DND-41 (cell line): ENCODE measurements around the gene TMEM255B.

Source experiments
- ATAC-seq: fragments of 200-7000 bp; cut with Tn5 transposase; 3 replicates; pipeline ENCODE4 v1.9.1; 2021; ENCODE audit warnings: low read depth; ENCODE audit not compliant: insufficient read depth
- DNase-seq: peaks from one replicate; pipeline ENCODE4 v3.0.0-alpha.2; 2020
- H2AFZ ChIP-seq: 2 replicates; pipeline ENCODE4 v1.6.0; 2012; ENCODE audit warnings: low read depth, low read length
- H3K27ac ChIP-seq: 2 replicates; pipeline ENCODE4 v1.5.1; 2012; ENCODE audit warnings: low read length, inconsistent platforms
- H3K27me3 ChIP-seq: fragments of 200-600 bp; sonication (generic); 2 replicates; pipeline ENCODE4 v1.6.0; 2012; ENCODE audit warnings: low read length, mild to moderate bottlenecking, inconsistent platforms; ENCODE audit not compliant: insufficient read depth, poor library complexity
- H3K36me3 ChIP-seq: 2 replicates; pipeline ENCODE4 v1.5.1; 2012; ENCODE audit warnings: low read length, inconsistent platforms; ENCODE audit not compliant: insufficient read depth
- H3K4me1 ChIP-seq: 2 replicates; pipeline ENCODE4 v1.5.1; 2012; ENCODE audit warnings: mild to moderate bottlenecking, low read length; ENCODE audit not compliant: insufficient read depth
- H3K4me2 ChIP-seq: 2 replicates; pipeline ENCODE4 v1.6.0; 2012; ENCODE audit warnings: mild to moderate bottlenecking, moderate library complexity, low read length, inconsistent platforms; ENCODE audit not compliant: insufficient read depth
- H3K4me3 ChIP-seq, 2 experiments: fragments of 200-600 bp in 1 of 2; shearing (Covaris generic) in 1 of 2; 2 replicates each; pipeline ENCODE4 v1.5.1; 2012 to 2016; ENCODE audit warnings: inconsistent platforms in 2 of 2, low read length in 2 of 2, mild to moderate bottlenecking in 2 of 2, low read depth in 1 of 2, moderate library complexity in 1 of 2
- H3K79me2 ChIP-seq: 2 replicates; pipeline ENCODE4 v1.6.0; 2012; ENCODE audit warnings: low read length, inconsistent platforms; ENCODE audit not compliant: insufficient read depth
- H3K9ac ChIP-seq: 2 replicates; pipeline ENCODE4 v1.6.0; 2012; ENCODE audit warnings: low read depth, mild to moderate bottlenecking, inconsistent platforms, low read length, moderate library complexity
- H3K9me3 ChIP-seq: 2 replicates; pipeline ENCODE4 v1.5.1; 2012; ENCODE audit warnings: low read length, moderate library complexity, mild to moderate bottlenecking, inconsistent platforms; ENCODE audit not compliant: insufficient read depth, severe bottlenecking
- H4K20me1 ChIP-seq: 2 replicates; pipeline ENCODE4 v1.6.0; 2012; ENCODE audit warnings: low read length; ENCODE audit not compliant: insufficient read depth
- CTCF ChIP-seq: IDR thresholded peaks from 2 replicates; pipeline ENCODE4 v1.5.1; 2012; ENCODE audit warnings: borderline replicate concordance, low read length, moderate library complexity, mild to moderate bottlenecking; ENCODE audit not compliant: poor library complexity, severe bottlenecking; ENCODE audit errors: extremely low read depth
- EZH2 ChIP-seq: IDR thresholded peaks from 3 replicates; pipeline ENCODE4 v1.6.1; 2012; ENCODE audit warnings: borderline replicate concordance, low read depth, mild to moderate bottlenecking, moderate library complexity, low read length, inconsistent platforms; ENCODE audit not compliant: severe bottlenecking

The TMEM255B gene

GRCh38 chr13:113848431-113849260 lies 89.6 kb downstream of the TMEM255B start:
- H3K27ac ChIP-seq = no peak overlapping the region
- H3K4me1 ChIP-seq = peaks cover 39% of the 10 kb centered on the region
- H3K4me3 ChIP-seq = no peak overlapping the region
- no peaks in the 10 kb centered on the region for H3K79me2 ChIP-seq
- no peaks in the 10 kb centered on the region for H3K27me3 ChIP-seq
- DNase-seq (peak; percentile 1), ATAC-seq (no peak)
- no peaks in the 10 kb centered on the region for H3K36me3 ChIP-seq
- no peaks in the 10 kb centered on the region for H3K9me3 ChIP-seq
- H4K20me1 ChIP-seq = no peaks in the 10 kb centered on the region; the same call in 1 of the 2 replicates
- H3K4me2 ChIP-seq = no peak overlapping the region
- TF ChIP-seq EZH2 (no peak), CTCF (no peak)
- no peak overlapping the region for H2AFZ ChIP-seq
- H3K9ac ChIP-seq = no peak overlapping the region

- H3K27me3 ChIP-seq = no peaks in the 10 kb centered on the region
- H3K4me1 ChIP-seq = peaks cover 47% of the 10 kb centered on the region
- no peak for DNase-seq
- TF ChIP-seq EZH2 = no peak
- TF ChIP-seq CTCF = no peak
- ATAC-seq = no peak
- H3K36me3 ChIP-seq = no peaks in the 10 kb centered on the region
- H3K79me2 ChIP-seq = no peaks in the 10 kb centered on the region
- H4K20me1 ChIP-seq = no peaks in the 10 kb centered on the region
- no peak overlapping the region for H2AFZ ChIP-seq
- no peak overlapping the region for H3K4me2 ChIP-seq
- no peak overlapping the region for H3K9ac ChIP-seq
- H3K4me3 ChIP-seq = no peak overlapping the region
- H3K9me3 ChIP-seq = no peaks in the 10 kb centered on the region
- H3K27ac ChIP-seq = no peak overlapping the region
Observed at GRCh38 chr13:113849546-113849945, 90.5 kb downstream of the TMEM255B start.

- Histone ChIP-seq H3K27ac (no peak overlapping the region), H4K20me1 (no peaks in the 10 kb centered on the region), H3K4me1 (peaks cover 47% of the 10 kb centered on the region), H3K27me3 (no peaks in the 10 kb centered on the region), H3K36me3 (no peaks in the 10 kb centered on the region), H3K9ac (no peak overlapping the region), H3K4me2 (no peak overlapping the region), H3K4me3 (no peak overlapping the region), H3K79me2 (no peaks in the 10 kb centered on the region), H2AFZ (no peak overlapping the region), H3K9me3 (no peaks in the 10 kb centered on the region)
- TF ChIP-seq CTCF (no peak), EZH2 (no peak)
- DNase-seq (no peak), ATAC-seq (no peak)
Observed at GRCh38 chr13:113849981-113850721, 91.1 kb downstream of the TMEM255B start.
